Ishikawa (cell line): ENCODE data around the gene FBXO10.

Source experiments
- CEBPB ChIP-seq: IDR thresholded peaks from 2 replicates; pipeline ENCODE4 v1.6.1; 2012
- CREB1 ChIP-seq: IDR thresholded peaks from 2 replicates; pipeline ENCODE4 v1.6.1; 2012; ENCODE audit warnings: low read depth
- EGR1 ChIP-seq: IDR thresholded peaks from 2 replicates; pipeline ENCODE4 v1.6.1; 2012
- EP300 ChIP-seq: IDR thresholded peaks from 2 replicates; pipeline ENCODE4 v1.6.1; 2012; ENCODE audit warnings: borderline replicate concordance
- FOXM1 ChIP-seq: IDR thresholded peaks from 2 replicates; pipeline ENCODE4 v1.6.1; 2012; ENCODE audit warnings: low read depth, borderline replicate concordance
- MAX ChIP-seq: IDR thresholded peaks from 2 replicates; pipeline ENCODE4 v1.6.1; 2012
- NFIC ChIP-seq: IDR thresholded peaks from 2 replicates; pipeline ENCODE4 v1.6.1; 2012
- RAD21 ChIP-seq: IDR thresholded peaks from 2 replicates; pipeline ENCODE4 v1.6.1; 2012; ENCODE audit warnings: low read depth
- REST ChIP-seq: IDR thresholded peaks from 2 replicates; pipeline ENCODE4 v1.6.1; 2012; ENCODE audit warnings: low read depth, mild to moderate bottlenecking
- TAF1 ChIP-seq: IDR thresholded peaks from 2 replicates; pipeline ENCODE4 v1.6.1; 2012; ENCODE audit warnings: low read depth, mild to moderate bottlenecking
- TCF12 ChIP-seq: IDR thresholded peaks from 2 replicates; pipeline ENCODE4 v1.6.1; 2012; ENCODE audit warnings: low read depth
- TEAD4 ChIP-seq: IDR thresholded peaks from 2 replicates; pipeline ENCODE4 v1.6.1; 2012
- USF1 ChIP-seq: IDR thresholded peaks from 2 replicates; pipeline ENCODE4 v1.6.1; 2012
- YY1 ChIP-seq: IDR thresholded peaks from 2 replicates; pipeline ENCODE4 v1.6.1; 2012; ENCODE audit warnings: low read depth
- ZBTB7A ChIP-seq: IDR thresholded peaks from 2 replicates; pipeline ENCODE4 v1.6.1; 2012; ENCODE audit warnings: low read depth

The FBXO10 gene

GRCh38 chr9:37617832-37618231 lies 41.7 kb upstream of the FBXO10 start:
- TF ChIP-seq EGR1: no peak
- no peak for TF ChIP-seq TEAD4
- TF ChIP-seq TCF12: no peak
- no peak for TF ChIP-seq YY1
- TF ChIP-seq FOXM1: no peak
- TF ChIP-seq MAX: no peak
- TF ChIP-seq EP300: no peak
- no peak for TF ChIP-seq TAF1
- TF ChIP-seq CREB1: no peak
- no peak for TF ChIP-seq USF1
- no peak for TF ChIP-seq NFIC
- TF ChIP-seq RAD21: no peak
- TF ChIP-seq REST: no peak
- no peak for TF ChIP-seq CEBPB
- no peak for TF ChIP-seq ZBTB7A

GRCh38 chr9:37617161-37617560 lies 41.0 kb upstream of the FBXO10 start:
- TF ChIP-seq FOXM1 (no peak), ZBTB7A (no peak), USF1 (no peak), TAF1 (no peak)

- TF ChIP-seq CREB1 (no peak), TEAD4 (no peak), ZBTB7A (no peak), TAF1 (no peak), MAX (no peak), YY1 (no peak), CEBPB (no peak), TCF12 (no peak), EP300 (no peak), NFIC (no peak), USF1 (no peak), REST (no peak), FOXM1 (no peak), RAD21 (no peak), EGR1 (no peak)
These were observed 35.8 kb upstream of the FBXO10 start for GRCh38 chr9:37611961-37612360.

- TF ChIP-seq TAF1 (no peak), RAD21 (no peak), YY1 (no peak), FOXM1 (no peak), NFIC (no peak), REST (no peak), CREB1 (no peak)
These were observed 34.8 kb upstream of the FBXO10 start for GRCh38 chr9:37611014-37611413.
